Activated CD4-positive, alpha-beta memory T cell treated with anti-CD3 and anti-CD28 coated beads for 36 hours (primary cell): Measurements from ENCODE around the gene TOR3A. TPM values are rescaled to one million over a fixed set of nuclear protein-coding genes. Genes with fewer than 3 reads are reported as not detected.

Experiments used
- CTCF ChIA-PET: fragments of 350-600 bp; sonication (Branson Sonifier 250); formaldehyde crosslinking; loops from one replicate; lab custom pipeline; 2021; ENCODE audit warnings: antibody characterized with exemption, inconsistent platforms; lab: Charles Lee
- POLR2A ChIA-PET: fragments of 350-600 bp; sonication (Branson Sonifier 250); formaldehyde crosslinking; loops from one replicate; lab custom pipeline; 2021; ENCODE audit warnings: antibody characterized with exemption; lab: Charles Lee
- DNase-seq: peaks from one replicate; pipeline ENCODE4 v3.0.0-alpha.2; 2020
- H3K27ac Mint-ChIP-seq: one replicate; pipeline ENCODE4 v1.8.0; 2021; ENCODE audit warnings: mixed read lengths
- H3K27me3 Mint-ChIP-seq: one replicate; pipeline ENCODE4 v1.8.0; 2021; ENCODE audit warnings: mixed read lengths
- H3K36me3 Mint-ChIP-seq: one replicate; pipeline ENCODE4 v1.8.0; 2021; ENCODE audit warnings: mixed read lengths
- H3K4me1 Mint-ChIP-seq: one replicate; pipeline ENCODE4 v1.8.0; 2021; ENCODE audit warnings: low read depth, mixed read lengths
- H3K4me3 Mint-ChIP-seq: one replicate; pipeline ENCODE4 v1.8.0; 2021; ENCODE audit warnings: mild to moderate bottlenecking, mixed read lengths
- H3K9me3 Mint-ChIP-seq: one replicate; pipeline ENCODE4 v1.8.0; 2021; ENCODE audit warnings: mixed read lengths
- intact Hi-C: fragments of 100-400 bp; cut with micrococcal nuclease; formaldehyde crosslinking; loops from one replicate; pipeline ENCODE4 v1.15.1; 2023
- total RNA-seq, 2 experiments: library from RNA; stranded (reverse); gene quantifications; one replicate each; pipeline ENCODE4 v1.2.3, GENCODE V29; 2021

Gene TOR3A
- total RNA-seq, 2 experiments from 2014 or later: 35.7 to 36.7 TPM

DNA sequence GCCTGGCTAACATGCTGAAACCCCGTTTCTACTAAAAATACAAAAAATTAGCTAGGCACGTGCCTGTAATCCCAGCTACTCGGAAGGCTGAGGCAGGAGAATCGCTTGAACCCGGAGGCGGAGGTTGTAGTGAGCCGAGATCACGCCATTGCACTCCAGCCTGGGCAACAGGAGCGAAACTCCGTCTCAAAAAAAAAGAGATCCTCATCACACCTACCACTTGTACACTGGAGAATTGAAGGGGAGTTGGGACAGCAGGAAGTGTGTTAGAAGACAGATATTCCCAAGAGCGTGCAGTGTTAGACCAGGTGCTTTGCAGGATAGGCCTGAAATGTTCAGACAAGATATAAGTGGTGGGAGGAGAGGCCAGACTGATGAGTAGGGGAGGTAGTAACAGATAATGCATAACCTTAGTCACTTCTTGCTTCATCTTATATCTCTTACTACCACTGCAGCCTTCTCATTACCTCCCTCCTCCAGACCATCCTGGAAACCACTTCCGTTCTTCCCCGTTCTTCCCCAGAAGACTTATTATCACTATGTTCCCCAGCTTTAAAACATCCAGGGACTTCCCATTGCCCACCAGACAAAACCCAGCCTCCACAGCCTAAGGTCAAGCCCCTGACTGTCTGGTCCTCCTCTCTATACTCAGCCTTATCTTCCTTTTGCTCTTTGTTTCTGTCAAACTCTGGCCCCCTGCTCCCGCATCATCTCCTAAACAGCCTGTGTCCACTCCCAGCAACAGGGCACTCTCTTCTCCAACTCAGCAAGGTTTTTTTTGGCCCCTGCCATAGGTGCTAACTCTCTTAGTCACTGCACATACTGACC is 34.8 kb upstream of the TOR3A start:
- H3K27me3 Mint-ChIP-seq: no peaks in the 10 kb centered on the region
- intact Hi-C loops: no loop called here
- peaks cover 3% of the 10 kb centered on the region for H3K4me1 Mint-ChIP-seq
- POLR2A ChIA-PET: no interaction called here
- H3K27ac Mint-ChIP-seq: no peak overlapping the region
- no peak for DNase-seq
- H3K36me3 Mint-ChIP-seq: peaks cover 7% of the 10 kb centered on the region
- no peaks in the 10 kb centered on the region for H3K9me3 Mint-ChIP-seq
- no peak overlapping the region for H3K4me3 Mint-ChIP-seq
- CTCF ChIA-PET: no interaction called here

DNA sequence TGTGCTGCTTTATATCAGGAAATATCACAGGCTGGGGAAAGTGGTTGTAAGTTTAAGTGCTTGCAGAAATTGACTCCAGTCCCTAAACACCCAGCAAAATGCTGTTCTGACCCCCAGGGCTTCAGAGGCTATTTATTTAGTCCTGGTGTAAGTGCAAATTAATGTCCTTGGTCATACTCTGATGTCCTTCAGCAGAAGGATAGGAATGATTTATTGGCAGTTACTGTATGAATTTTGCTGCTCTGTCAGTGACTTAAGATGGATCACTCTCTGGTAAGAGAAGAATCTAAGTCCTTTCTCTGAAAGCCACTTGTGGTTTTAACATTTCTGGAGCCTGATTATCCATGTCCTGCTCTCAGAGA is 34.3 kb upstream of the TOR3A start:
- ChIA-PET CTCF (interaction anchor here (1.5 kb wide), 1 partner anchor 45 kb away, joined by 3 read pairs; no protein-coding TSS in a partner anchor), POLR2A (no interaction called here)
- H3K27ac Mint-ChIP-seq: no peak overlapping the region
- peaks cover 7% of the 10 kb centered on the region for H3K36me3 Mint-ChIP-seq
- no peak for DNase-seq
- no peak overlapping the region for H3K4me3 Mint-ChIP-seq
- H3K27me3 Mint-ChIP-seq: no peaks in the 10 kb centered on the region
- intact Hi-C loops: no loop called here
- no peaks in the 10 kb centered on the region for H3K9me3 Mint-ChIP-seq
- peaks cover under 1% of the 10 kb centered on the region for H3K4me1 Mint-ChIP-seq

DNA sequence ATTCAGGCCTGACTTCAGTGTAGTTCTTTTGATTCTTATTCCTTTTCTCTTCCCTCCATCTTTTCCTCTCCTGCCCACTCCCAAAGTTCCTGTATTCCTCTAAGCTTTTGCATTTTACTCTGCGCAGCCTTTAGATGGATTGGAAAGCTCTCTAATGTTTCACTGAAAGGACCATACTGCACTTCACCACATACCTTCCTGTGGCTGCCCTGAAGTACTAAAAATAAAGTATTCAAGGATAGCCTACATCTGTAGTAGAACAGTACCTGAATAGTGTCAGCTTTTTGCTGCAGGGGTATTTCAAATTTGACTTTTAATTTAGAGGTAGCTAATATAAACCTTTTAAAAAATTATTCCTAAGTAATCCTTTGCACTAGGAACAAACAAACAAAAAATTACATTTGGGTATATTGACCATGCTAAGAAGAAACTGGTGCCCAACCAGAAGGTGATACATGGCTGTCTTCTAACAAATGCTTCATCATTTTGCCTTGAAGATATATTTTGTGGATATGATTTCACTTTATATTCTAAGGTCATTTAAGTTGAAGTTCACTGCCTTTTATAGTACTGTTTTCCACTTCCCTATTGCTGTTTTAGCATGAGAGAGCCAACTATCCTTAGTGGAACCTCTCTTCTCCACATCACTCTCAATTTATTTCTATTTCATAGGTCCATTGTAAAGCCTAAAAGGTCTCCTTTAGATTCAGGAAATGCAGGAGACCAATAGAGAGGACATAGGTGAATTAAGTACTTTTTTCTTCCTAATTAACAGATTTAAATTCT is 33.3 kb upstream of the TOR3A start:
- DNase-seq: no peak
- Mint-ChIP-seq H3K36me3 (peaks cover 5% of the 10 kb centered on the region), H3K9me3 (no peaks in the 10 kb centered on the region), H3K27me3 (no peaks in the 10 kb centered on the region), H3K27ac (no peak overlapping the region), H3K4me1 (no peaks in the 10 kb centered on the region), H3K4me3 (no peak overlapping the region)
- ChIA-PET CTCF (interaction anchor here (1.5 kb wide), 1 partner anchor 46 kb away, joined by 3 read pairs; no protein-coding TSS in a partner anchor), POLR2A (no interaction called here)
- intact Hi-C loops: no loop called here

DNA sequence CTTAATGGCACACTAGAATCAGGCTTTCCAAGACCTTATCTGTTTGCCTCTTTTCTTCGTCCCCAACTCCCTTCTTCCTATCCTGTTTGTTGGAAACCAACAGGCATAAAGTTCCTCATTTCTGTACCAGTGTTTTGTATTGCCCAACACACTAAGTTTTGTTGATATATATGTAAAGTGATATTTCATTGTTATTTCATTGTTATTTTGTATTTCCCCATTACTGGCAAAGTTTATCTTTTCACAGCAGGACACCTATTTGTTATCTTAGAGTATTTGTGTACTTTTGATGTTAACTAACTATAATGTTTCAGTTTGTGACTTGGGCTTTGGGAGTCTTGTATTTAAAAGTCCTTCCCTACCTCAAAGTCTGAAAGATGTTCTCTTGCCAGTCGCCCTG is 29.1 kb upstream of the TOR3A start:
- CTCF ChIA-PET: no interaction called here
- POLR2A ChIA-PET: no interaction called here
- Mint-ChIP-seq H3K4me3 (no peak overlapping the region), H3K4me1 (no peaks in the 10 kb centered on the region), H3K27ac (no peak overlapping the region), H3K36me3 (peaks cover 30% of the 10 kb centered on the region), H3K27me3 (no peaks in the 10 kb centered on the region), H3K9me3 (no peaks in the 10 kb centered on the region)
- DNase-seq: no peak
- intact Hi-C loops: no loop called here

DNA sequence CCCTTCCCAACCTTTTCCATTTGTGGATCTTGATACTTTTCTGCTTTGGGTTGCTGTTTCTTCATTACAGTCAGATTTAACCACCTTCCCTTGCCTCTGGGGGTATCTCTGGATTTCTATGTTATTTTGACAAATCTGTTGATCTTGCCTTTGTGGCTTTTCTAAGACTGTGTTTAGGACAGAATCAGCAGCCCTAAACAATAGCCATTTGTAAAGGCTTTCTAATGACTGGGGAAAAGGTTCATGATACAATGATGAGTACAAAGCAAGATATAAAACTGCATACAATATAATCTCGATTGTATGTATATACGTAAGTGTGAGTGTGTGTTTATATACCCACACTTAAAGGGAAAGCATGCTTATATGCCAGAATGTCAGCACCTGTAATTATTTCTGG is 28.4 kb upstream of the TOR3A start:
- no peaks in the 10 kb centered on the region for H3K9me3 Mint-ChIP-seq
- no peaks in the 10 kb centered on the region for H3K27me3 Mint-ChIP-seq
- no peak overlapping the region for H3K4me3 Mint-ChIP-seq
- DNase-seq: no peak
- H3K4me1 Mint-ChIP-seq: no peaks in the 10 kb centered on the region
- H3K27ac Mint-ChIP-seq: no peak overlapping the region
- H3K36me3 Mint-ChIP-seq: peaks cover 30% of the 10 kb centered on the region
- ChIA-PET POLR2A (no interaction called here), CTCF (no interaction called here)
- intact Hi-C loops: no loop called here

DNA sequence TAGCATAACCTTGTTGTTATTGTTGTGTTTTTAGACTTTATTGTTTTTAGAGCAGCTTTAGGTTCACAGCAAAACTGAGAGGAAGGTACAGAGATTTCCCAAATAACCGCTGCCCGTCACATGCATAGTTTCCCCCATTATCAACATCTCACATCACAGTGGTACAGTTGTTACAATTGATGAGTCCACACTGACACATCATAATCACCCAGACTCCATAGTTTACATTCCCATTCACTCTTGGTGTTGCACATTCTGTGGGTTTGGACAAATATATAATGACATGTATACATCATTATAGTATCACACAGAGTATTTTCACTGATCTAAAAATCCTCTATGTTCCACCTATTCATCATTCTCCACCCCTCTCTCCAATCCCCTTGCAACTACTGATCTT is 25.9 kb upstream of the TOR3A start:
- intact Hi-C loops: no loop called here
- ChIA-PET CTCF (no interaction called here), POLR2A (no interaction called here)
- Mint-ChIP-seq H3K9me3 (no peaks in the 10 kb centered on the region), H3K4me1 (no peaks in the 10 kb centered on the region), H3K27me3 (no peaks in the 10 kb centered on the region), H3K36me3 (peaks cover 26% of the 10 kb centered on the region), H3K27ac (no peak overlapping the region), H3K4me3 (no peak overlapping the region)
- no peak for DNase-seq

DNA sequence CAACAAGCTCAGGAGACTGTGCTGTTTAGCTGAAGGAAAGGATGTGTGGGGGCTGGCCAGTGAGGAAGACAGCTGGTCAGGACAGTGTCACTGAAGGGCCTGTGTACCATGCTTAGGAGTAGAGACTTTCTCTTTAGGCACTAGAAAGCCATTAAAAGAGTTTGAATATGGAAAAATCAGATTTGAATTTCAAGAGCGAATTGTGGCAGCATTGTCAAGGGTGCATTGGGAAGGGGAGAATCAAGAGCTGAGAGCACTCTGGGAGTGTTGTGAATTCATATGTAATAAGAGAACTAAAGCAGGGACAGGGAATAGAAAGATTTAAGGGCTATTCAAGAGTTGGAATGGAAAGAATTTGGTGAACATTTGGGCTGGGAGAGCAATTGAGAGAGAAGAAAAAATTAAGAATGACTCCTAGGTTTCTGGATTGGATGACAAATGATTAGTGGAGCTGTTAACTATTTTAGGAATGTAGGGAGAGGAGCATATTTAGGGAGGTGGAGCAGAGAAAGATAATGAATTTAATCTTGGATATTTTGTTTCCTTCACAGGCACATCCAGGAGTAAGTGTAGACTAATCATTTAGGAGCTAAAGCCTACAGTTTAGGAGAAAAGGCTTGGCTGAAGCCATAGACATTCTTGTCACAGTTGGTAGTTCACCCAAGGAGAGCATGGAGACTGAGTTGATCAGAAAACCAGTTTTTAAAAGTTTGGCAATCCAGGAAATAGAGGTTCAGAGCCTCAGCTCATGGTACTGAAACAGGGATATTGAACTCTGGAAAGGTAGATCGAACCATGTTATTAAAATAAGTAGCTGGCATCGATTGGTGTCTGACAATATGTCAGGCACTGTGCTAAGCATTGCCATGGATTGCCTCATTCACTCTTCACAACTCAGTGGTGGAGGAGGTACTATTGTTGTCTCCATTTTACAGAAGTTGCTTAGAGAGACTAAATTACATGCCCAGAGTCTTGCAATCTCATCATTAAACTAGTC is 23.1 kb upstream of the TOR3A start:
- no peak for DNase-seq
- ChIA-PET POLR2A (no interaction called here), CTCF (interaction anchor here (1.2 kb wide), 1 partner anchor 16 kb away, joined by 4 read pairs; no protein-coding TSS in a partner anchor)
- H3K4me1 Mint-ChIP-seq: no peaks in the 10 kb centered on the region
- H3K27ac Mint-ChIP-seq: no peak overlapping the region
- peaks cover 31% of the 10 kb centered on the region for H3K36me3 Mint-ChIP-seq
- intact Hi-C loops: no loop called here
- no peaks in the 10 kb centered on the region for H3K27me3 Mint-ChIP-seq
- no peaks in the 10 kb centered on the region for H3K9me3 Mint-ChIP-seq
- no peak overlapping the region for H3K4me3 Mint-ChIP-seq

DNA sequence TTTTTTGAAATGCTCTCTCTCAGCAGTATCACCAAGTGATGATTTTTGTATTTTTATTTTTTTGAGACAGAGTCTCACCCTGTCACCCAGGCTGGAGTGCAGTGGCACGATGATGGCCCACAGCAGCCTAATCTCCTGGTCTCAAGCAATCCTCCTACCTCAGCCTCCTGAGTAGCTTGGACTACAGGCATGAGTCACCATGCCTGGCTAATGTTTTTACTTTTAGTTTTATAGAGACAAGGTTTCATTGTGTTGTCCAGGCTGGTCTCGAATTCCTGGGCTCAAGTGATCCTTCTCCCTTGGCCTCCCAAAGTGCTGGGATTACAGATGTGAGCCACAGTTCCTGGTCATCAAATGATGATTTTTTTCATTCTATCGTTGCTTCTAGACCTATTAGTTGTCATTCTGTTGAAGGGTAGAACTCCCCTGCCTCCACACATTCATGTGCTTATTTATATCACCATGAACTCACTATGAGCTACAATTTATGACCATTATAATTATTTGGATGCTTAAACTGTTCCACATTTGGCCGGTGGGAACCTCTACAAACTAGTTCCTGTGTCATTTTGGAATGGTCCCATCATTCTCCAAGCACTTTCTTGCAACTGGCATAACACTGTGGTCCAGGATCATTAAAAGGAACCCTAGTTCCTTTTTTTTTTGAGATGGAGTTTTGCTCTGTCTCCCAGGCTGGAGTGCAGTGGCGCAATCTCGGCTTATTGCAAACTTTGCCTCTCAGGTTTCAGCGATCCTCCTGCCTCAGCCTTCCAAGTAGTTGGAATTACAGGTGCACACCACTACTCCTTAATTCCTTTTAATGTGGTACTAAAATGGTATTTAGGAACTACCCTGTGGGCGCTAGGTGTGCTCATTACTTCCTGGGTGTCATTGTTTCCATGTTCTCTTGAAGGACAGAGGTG is 20.2 kb upstream of the TOR3A start:
- Mint-ChIP-seq H3K9me3 (no peaks in the 10 kb centered on the region), H3K36me3 (peaks cover 22% of the 10 kb centered on the region), H3K27ac (no peak overlapping the region), H3K4me3 (no peak overlapping the region), H3K4me1 (no peaks in the 10 kb centered on the region), H3K27me3 (no peaks in the 10 kb centered on the region)
- no peak for DNase-seq
- ChIA-PET CTCF (interaction anchor here (0.7 kb wide), 1 partner anchor 308 kb away, joined by 3 read pairs; no protein-coding TSS in a partner anchor), POLR2A (no interaction called here)
- intact Hi-C loops: no loop called here

DNA sequence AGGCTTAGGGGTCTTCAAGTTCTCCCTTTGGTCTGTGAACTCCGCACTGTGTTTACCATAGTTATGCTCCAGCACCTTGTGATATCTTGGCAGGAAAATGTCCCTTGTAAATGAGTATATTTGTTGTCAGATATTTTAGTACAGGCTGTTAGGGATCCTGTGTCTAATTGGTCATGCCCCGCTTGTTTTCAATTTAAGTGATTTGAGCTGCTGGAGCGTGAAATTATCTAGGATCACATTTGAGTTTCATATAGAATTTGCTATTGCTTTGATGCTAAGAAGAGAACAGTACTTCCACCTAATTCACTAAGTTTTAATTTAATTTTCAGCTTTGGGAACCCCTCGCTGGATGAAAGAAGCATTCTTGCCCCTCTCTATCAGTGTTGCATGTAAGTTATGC is 15.4 kb upstream of the TOR3A start:
- intact Hi-C loops: no loop called here
- H3K27me3 Mint-ChIP-seq: no peaks in the 10 kb centered on the region
- no peaks in the 10 kb centered on the region for H3K4me1 Mint-ChIP-seq
- no peak overlapping the region for H3K27ac Mint-ChIP-seq
- H3K4me3 Mint-ChIP-seq: no peak overlapping the region
- ChIA-PET POLR2A (no interaction called here), CTCF (no interaction called here)
- DNase-seq: no peak
- H3K9me3 Mint-ChIP-seq: no peaks in the 10 kb centered on the region
- peaks cover 28% of the 10 kb centered on the region for H3K36me3 Mint-ChIP-seq

DNA sequence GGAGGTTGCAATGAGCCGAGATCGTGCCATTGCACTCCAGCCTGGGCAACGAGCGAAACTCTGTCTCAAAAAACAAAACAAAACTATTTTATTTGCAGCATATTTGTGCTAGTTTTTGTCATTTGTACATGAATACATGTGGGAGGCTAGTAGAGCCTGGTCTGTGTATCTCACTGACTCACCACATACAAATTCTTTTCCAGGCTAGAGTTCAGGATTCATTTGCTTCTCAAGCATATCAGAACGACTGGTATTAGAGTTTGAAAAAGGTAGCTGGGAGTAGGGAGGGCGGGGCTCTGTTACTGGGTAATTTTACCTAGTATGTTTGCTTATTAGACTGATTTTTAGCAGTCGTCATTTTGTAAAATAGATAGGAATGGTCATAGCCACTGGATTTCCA is 4.5 kb upstream of the TOR3A start:
- Mint-ChIP-seq H3K36me3 (peaks cover under 1% of the 10 kb centered on the region), H3K27ac (no peak overlapping the region), H3K4me1 (peaks cover 14% of the 10 kb centered on the region), H3K4me3 (no peak overlapping the region), H3K27me3 (no peaks in the 10 kb centered on the region), H3K9me3 (no peaks in the 10 kb centered on the region)
- intact Hi-C loops: loop anchor here (10.0 kb wide), 1 partner anchor 517 kb away; the partner anchor contains the start of gene TDRD5
- no peak for DNase-seq
- ChIA-PET CTCF (interaction anchor here (0.7 to 7.2 kb wide), 2 partner anchors 209 to 291 kb away, joined by 3 to 75 read pairs; partner anchors contain the start of gene AXDND1), POLR2A (no interaction called here)
